Measurements from ENCODE around the gene PTPRO.

GRCh38 chr12:15634010-15634683 is 311.8 kb downstream of the PTPRO start:
- TF ChIP-seq, protein P1, sequence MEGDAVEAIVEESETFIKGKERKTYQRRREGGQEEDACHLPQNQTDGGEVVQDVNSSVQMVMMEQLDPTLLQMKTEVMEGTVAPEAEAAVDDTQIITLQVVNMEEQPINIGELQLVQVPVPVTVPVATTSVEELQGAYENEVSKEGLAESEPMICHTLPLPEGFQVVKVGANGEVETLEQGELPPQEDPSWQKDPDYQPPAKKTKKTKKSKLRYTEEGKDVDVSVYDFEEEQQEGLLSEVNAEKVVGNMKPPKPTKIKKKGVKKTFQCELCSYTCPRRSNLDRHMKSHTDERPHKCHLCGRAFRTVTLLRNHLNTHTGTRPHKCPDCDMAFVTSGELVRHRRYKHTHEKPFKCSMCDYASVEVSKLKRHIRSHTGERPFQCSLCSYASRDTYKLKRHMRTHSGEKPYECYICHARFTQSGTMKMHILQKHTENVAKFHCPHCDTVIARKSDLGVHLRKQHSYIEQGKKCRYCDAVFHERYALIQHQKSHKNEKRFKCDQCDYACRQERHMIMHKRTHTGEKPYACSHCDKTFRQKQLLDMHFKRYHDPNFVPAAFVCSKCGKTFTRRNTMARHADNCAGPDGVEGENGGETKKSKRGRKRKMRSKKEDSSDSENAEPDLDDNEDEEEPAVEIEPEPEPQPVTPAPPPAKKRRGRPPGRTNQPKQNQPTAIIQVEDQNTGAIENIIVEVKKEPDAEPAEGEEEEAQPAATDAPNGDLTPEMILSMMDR (IDR thresholded peaks at IDR 0.05): no peak
- no peak for TF ChIP-seq POLR2A (IDR thresholded peaks at IDR 0.05)
